GM12874 (cell line): ENCODE measurements around the gene FIGNL1.
A peak's percentile ranks its signal among the peaks of the same experiment; 100 is the strongest.

Experiments used
- CTCF ChIP-seq: IDR thresholded peaks from 2 replicates; pipeline ENCODE4 v1.5.1; 2011; ENCODE audit warnings: low read depth, mild to moderate bottlenecking, control low read depth, low read length, moderate library complexity; ENCODE audit not compliant: insufficient read depth

The FIGNL1 gene

DNA sequence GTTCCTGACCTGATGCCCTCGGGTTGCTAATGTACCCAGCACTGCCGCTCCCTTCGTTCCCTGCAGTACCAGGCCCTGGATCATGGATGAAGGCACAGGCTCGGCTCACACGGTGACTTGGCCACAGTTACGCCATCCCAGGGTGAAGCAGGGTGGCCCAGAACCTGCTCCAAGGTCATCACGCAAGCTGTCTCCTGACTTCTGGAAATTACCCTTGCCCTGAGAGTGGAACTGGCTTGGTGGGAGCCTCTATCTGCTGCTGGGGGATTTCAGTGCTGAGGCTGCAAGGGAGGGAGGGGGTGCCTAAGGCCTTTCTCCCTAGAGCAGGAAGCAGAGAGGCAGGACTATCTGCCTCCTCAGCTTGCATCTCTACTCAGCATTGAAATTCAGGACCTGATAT, 36.6 kb downstream of the FIGNL1 start:
- no peak for TF ChIP-seq CTCF

DNA sequence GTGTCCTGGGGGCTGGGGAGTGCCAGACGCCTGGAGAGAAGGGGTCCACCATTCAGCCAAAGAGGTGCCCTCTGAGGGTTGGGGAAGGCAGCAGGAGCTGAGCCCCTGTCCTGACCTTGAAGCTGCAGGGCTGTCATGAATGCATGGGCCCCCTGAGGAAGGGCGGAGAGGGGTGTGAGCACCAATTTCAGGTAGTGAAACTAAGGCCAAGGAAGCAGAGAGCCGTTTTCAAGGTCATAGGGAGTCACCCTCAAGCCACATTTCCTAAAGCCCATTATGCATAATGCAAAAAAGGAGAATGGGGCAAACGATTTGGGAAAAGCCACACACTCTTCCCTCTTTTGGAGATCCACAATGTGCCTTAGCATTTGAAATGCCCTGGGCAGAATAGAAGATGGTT, 37.2 kb downstream of the FIGNL1 start:
- no peak for TF ChIP-seq CTCF

GRCh38 chr7:50411332-50411731, 38.8 kb downstream of the FIGNL1 start:
- no peak for TF ChIP-seq CTCF

- no peak for TF ChIP-seq CTCF
These were observed 40.0 kb downstream of the FIGNL1 start for GRCh38 chr7:50409856-50410745.

- no peak for TF ChIP-seq CTCF
These were observed 43.2 kb downstream of the FIGNL1 start for GRCh38 chr7:50406935-50407334.

DNA sequence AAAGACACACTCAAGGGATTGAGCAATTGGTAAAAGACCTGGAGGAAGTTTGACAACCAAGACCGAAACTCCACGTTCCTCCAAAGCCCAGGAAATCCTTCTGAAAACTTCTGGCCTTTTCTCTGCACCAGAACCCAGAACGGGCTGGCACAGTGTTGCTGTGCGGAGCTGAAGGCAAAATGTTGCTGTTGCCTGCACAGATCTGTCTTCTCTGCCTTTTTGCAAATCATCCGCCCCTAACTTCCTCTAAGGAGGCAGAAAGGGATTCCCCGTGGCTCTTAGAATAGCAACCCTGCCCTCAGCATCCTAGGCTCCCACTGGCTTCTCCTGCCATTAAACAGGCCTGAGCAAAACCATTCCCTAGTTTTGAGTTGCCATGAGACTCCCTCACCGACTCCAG, 44.9 kb downstream of the FIGNL1 start:
- TF ChIP-seq CTCF = no peak

- TF ChIP-seq CTCF = peak; percentile 25; the same call in 1 of the 2 replicates
These were observed 45.8 kb downstream of the FIGNL1 start for GRCh38 chr7:50404392-50404791.
